ENCODE measurements around the gene LRRC2. TPM values are rescaled to one million over a fixed set of nuclear protein-coding genes. Genes with fewer than 3 reads are reported as not detected.

The LRRC2 gene
- total and polyA plus RNA-seq, 9 of the 15 experiments (the other 6 are each of a cell fraction or from before 2014, with no cell fraction given), result 0.01 to 0.04 (median 0.03) TPM; not detected in 5

DNA sequence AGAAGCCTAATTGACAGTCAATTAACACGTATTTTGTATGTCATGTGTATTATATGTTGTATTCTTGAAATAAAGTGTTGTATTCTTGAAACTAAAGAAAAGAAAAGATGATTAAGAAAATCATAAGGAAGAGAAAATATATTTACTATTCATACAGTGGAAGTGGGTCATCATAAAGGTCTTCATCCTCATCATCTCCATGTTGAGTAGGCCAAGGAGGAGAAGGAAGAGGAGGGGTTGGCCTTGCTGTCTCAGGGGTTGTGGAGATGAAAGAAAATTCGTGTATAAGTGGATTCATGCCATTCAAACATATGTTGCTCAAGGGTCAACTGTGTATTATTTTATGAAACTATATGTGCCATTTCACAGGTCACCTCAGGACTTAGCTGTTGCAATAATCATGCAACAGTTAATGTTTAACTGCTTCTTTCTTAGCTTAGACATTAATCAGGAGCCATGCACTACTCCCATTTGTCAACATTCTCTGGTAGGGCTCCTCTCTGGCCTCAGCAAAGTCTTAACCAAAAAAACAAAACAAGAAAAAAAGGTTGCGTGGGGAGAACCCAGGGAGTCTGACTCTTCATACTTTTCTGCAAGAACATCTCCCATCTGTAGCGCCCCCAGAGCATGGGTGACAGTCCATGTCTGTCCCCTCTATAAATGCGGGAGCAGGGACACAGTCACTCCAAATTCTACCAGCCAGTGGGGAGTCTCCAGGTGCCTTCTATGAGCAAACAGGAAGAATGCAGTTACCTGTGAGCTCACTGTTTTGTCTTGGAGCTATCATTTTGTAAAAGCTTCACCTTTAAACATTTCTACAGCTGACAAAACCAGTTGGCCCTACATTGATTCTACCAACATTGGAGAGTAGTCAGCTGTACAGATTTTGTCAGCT lies 19.9 kb upstream of the LRRC2 start (continued):
- TF ChIP-seq, protein P1, sequence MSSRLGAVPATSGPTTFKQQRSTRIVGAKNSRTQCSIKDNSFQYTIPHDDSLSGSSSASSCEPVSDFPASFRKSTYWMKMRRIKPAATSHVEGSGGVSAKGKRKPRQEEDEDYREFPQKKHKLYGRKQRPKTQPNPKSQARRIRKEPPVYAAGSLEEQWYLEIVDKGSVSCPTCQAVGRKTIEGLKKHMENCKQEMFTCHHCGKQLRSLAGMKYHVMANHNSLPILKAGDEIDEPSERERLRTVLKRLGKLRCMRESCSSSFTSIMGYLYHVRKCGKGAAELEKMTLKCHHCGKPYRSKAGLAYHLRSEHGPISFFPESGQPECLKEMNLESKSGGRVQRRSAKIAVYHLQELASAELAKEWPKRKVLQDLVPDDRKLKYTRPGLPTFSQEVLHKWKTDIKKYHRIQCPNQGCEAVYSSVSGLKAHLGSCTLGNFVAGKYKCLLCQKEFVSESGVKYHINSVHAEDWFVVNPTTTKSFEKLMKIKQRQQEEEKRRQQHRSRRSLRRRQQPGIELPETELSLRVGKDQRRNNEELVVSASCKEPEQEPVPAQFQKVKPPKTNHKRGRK (tag; IDR thresholded peaks at IDR 0.05), result no peak

DNA sequence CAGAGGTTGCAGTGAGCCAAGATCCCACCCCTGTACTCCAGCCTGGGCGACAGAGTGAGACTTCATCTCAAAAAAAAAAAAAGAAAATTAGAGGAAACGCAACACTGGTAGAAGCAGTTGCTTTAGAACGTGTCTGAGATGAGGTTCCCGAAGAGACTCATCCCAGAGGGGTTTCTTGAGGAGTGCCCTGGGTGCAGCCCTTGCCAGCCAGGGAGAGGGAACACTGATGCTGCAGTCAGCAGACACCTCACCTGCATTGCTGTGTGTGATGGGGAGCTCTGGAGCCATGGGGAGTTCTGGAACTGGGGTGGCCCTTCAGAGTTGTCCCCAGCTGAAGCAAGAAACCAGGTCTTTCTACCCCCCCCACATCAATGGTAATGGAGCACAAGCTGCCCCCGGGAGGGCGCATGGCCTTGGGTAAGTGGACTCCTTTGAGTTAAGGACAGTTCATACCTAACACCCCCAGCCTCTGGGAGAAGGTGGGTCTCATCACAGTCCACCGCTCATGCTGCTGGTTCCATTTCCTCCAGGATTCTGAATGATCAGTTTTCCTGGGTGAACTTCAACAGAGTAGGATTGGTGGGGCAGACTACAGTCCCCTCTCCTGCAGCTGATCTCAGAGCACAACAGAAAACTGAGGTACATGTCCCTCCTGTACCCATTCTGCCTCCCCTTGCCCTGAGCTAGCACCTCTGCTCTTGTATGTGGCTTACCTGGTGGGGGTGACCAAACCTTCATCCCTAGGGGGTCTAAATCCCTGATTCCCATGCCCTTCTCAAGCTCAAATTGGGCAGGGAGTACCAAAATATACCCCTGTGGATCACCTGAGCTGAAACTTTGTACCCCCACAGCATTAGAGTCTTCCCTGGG lies 18.7 kb upstream of the LRRC2 start:
- Histone ChIP-seq H2AFZ (ENCODE audit: low read depth, low read length) (no peak overlapping the region), H3K4me1 (replicated peaks in 1 of 2; ENCODE audit: control insufficient read depth in 2 of 2, insufficient read depth in 2 of 2, low read length in 2 of 2) (no peaks in the 10 kb centered on the region; a peak in 1 of 5 replicates), H3K27ac (ENCODE audit: extremely low read depth, low read depth, low read length) (no peak overlapping the region), H3K9me1 (ENCODE audit: control insufficient read depth, insufficient read depth, low read length) (no peaks in the 10 kb centered on the region), H3K79me2 (ENCODE audit: control insufficient read depth, insufficient read depth, low read length) (no peaks in the 10 kb centered on the region), H3K9ac (ENCODE audit: insufficient read depth in 1 of 2, low read depth in 2 of 2, low read length in 2 of 2) (no peak overlapping the region), H3K36me3 (ENCODE audit: control insufficient read depth, insufficient read depth, low read length) (no peaks in the 10 kb centered on the region), H3K4me3 (no peak overlapping the region), H3K9me3 (replicated peaks; ENCODE audit: control insufficient read depth, insufficient read depth, low read depth, low read length) (no peaks in the 10 kb centered on the region; the same call in 1 of the 2 replicates), H3K27me3 (ENCODE audit: control insufficient read depth in 2 of 2, insufficient read depth in 2 of 2, low read length in 2 of 2) (peaks cover 15 to 28% of the 10 kb centered on the region in 2 experiments), H4K20me1 (replicated peaks; ENCODE audit: control insufficient read depth, insufficient read depth, low read length) (no peaks in the 10 kb centered on the region), H3K4me2 (ENCODE audit: insufficient read depth, low read length) (no peak overlapping the region)
- FAIRE-seq (no peak), DNase-seq (ENCODE audit: extremely low read depth in 1 of 4, low spot score in 3 of 4) (no peak), ATAC-seq (no peak)
- intact Hi-C loops (cut with micrococcal nuclease) (no loop called here), in situ Hi-C loops (cut with MboI) (no loop called here)
- ChIA-PET CTCF (ENCODE audit: low intra/inter-chr PET ratio) (interaction anchor here (0.7 kb wide), 1 partner anchor 99 kb away, joined by 3 read pairs; no protein-coding TSS in a partner anchor), POLR2A (interaction anchor here (0.8 to 1.9 kb wide), 2 partner anchors 12 to 13 kb away, joined by 3 to 5 read pairs; no protein-coding TSS in a partner anchor)
- 11% methylated on average over 6 of the region's 7 CpGs for WGBS (ENCODE audit: insufficient coverage, low coverage, missing lambda C conversion rate)
- TF ChIP-seq CEBPG (CRISPR knock-in tag; IDR thresholded peaks at IDR 0.05), result no peak
- TF ChIP-seq CEBPG (tag; conservative IDR thresholded peaks at IDR 0.05 in 1 of 2, IDR thresholded peaks at IDR 0.05 in 1 of 2), result no peak
- no peak for TF ChIP-seq E2F3 (CRISPR knock-in tag; IDR thresholded peaks at IDR 0.05)
- no peak for TF ChIP-seq TBP (optimal IDR thresholded peaks at IDR 0.05; ENCODE audit: low read depth, low read length)
- TF ChIP-seq, protein P2, sequence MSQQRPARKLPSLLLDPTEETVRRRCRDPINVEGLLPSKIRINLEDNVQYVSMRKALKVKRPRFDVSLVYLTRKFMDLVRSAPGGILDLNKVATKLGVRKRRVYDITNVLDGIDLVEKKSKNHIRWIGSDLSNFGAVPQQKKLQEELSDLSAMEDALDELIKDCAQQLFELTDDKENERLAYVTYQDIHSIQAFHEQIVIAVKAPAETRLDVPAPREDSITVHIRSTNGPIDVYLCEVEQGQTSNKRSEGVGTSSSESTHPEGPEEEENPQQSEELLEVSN (IDR thresholded peaks at IDR 0.05; ENCODE audit: borderline replicate concordance in 1 of 2, extremely low read depth in 1 of 2, insufficient read depth in 1 of 2, insufficient read length in 1 of 2, low read depth in 1 of 2, low read length in 1 of 2, poor library complexity in 1 of 2, severe bottlenecking in 1 of 2), result no peak
- no peak for TF ChIP-seq SIRT6 (IDR thresholded peaks at IDR 0.05; ENCODE audit: low read depth, low read length)
- no peak for TF ChIP-seq ZFP30 (CRISPR knock-in tag; IDR thresholded peaks at IDR 0.05; ENCODE audit: borderline replicate concordance)
- no TSS peak for BruUV-seq (replicated peaks)
